ENCODE measurements around the gene SETMAR. TPM values are rescaled to one million over a fixed set of nuclear protein-coding genes. Genes with fewer than 3 reads are reported as not detected.
A peak's percentile ranks its signal among the peaks of the same experiment; 100 is the strongest.
"Not testable (repeated sequence)": the region's sequence is repeated elsewhere in the genome, so short reads cannot be mapped to it uniquely, and the experiment has no call there.

The SETMAR gene
- total and polyA plus RNA-seq, 5 donors: 13.1 to 18.4 (median 18.1) TPM

- DNase-seq (no peak), ATAC-seq (no peak)
- Histone ChIP-seq H3K27me3 (ENCODE audit: control insufficient read depth, insufficient read depth) (no peaks in the 10 kb centered on the region), H3K4me1 (ENCODE audit: control insufficient read depth, insufficient read depth, low read length) (no peaks in the 10 kb centered on the region), H3K27ac (ENCODE audit: low read length) (no peak overlapping the region), H3K9me3 (ENCODE audit: control insufficient read depth, low read length) (no peaks in the 10 kb centered on the region), H3K4me3 (ENCODE audit: low read length) (no peak overlapping the region)
- intact Hi-C loops (cut with DNase I): loop anchor here in 2 of 4 donors (5.0 kb wide), 1 partner anchor 1090 kb away; no protein-coding TSS in a partner anchor
- 59% methylated on average over 3 of the region's 3 CpGs for WGBS
Measured at GRCh38 chr3:4292301-4292700, 10.9 kb upstream of the SETMAR start.

- no peaks in the 10 kb centered on the region for H3K9me3 ChIP-seq (ENCODE audit: control insufficient read depth, low read length)
- WGBS: 54% methylated on average over 11 of the region's 11 CpGs
- no peaks in the 10 kb centered on the region for H3K27me3 ChIP-seq (ENCODE audit: control insufficient read depth, insufficient read depth)
- no peaks in the 10 kb centered on the region for H3K4me1 ChIP-seq (ENCODE audit: control insufficient read depth, insufficient read depth, low read length)
- ATAC-seq (no peak), DNase-seq (no peak)
- intact Hi-C loops (cut with DNase I): loop anchor here in 2 of 4 donors (5.0 kb wide), 1 partner anchor 1092 kb away; no protein-coding TSS in a partner anchor
- no peak overlapping the region for H3K4me3 ChIP-seq (ENCODE audit: low read length)
- H3K27ac ChIP-seq (ENCODE audit: low read length): no peak overlapping the region
Measured at GRCh38 chr3:4294616-4295327, 8.4 kb upstream of the SETMAR start.

GRCh38 chr3:4296454-4296853, 6.7 kb upstream of the SETMAR start:
- H3K4me3 ChIP-seq (ENCODE audit: low read length); H3K9me3 ChIP-seq (ENCODE audit: control insufficient read depth, low read length); DNase-seq; H3K4me1 ChIP-seq (ENCODE audit: control insufficient read depth, insufficient read depth, low read length); ATAC-seq; intact Hi-C loops (cut with DNase I); H3K27ac ChIP-seq (ENCODE audit: low read length); H3K27me3 ChIP-seq (ENCODE audit: control insufficient read depth, insufficient read depth): not testable (repeated sequence)
- 84% methylated on average over 5 of the region's 5 CpGs for WGBS

GRCh38 chr3:4297486-4297885, 5.7 kb upstream of the SETMAR start:
- no peak for ATAC-seq
- intact Hi-C loops (cut with DNase I): no loop called here
- 65% methylated on average over 2 of the region's 2 CpGs for WGBS
- Histone ChIP-seq H3K27ac (ENCODE audit: low read length) (no peak overlapping the region), H3K9me3 (ENCODE audit: control insufficient read depth, low read length) (no peaks in the 10 kb centered on the region), H3K4me3 (ENCODE audit: low read length) (no peak overlapping the region), H3K27me3 (ENCODE audit: control insufficient read depth, insufficient read depth) (no peaks in the 10 kb centered on the region), H3K4me1 (ENCODE audit: control insufficient read depth, insufficient read depth, low read length) (no peaks in the 10 kb centered on the region)
- no peak for DNase-seq

- Histone ChIP-seq H3K27me3 (ENCODE audit: control insufficient read depth, insufficient read depth) (no peaks in the 10 kb centered on the region), H3K4me1 (ENCODE audit: control insufficient read depth, insufficient read depth, low read length) (peaks cover 4% of the 10 kb centered on the region), H3K27ac (ENCODE audit: low read length) (no peak overlapping the region), H3K4me3 (ENCODE audit: low read length) (peak overlapping the region; percentile 51), H3K9me3 (ENCODE audit: control insufficient read depth, low read length) (no peaks in the 10 kb centered on the region)
- intact Hi-C loops (cut with DNase I): no loop called here
- peak; percentile 11 to 62 (median 48) for DNase-seq
- peak; percentile 3 to 11 for ATAC-seq
- WGBS: 44% methylated on average over 11 of the region's 11 CpGs
Measured at GRCh38 chr3:4302747-4303146, 422 bp upstream of the SETMAR start.

- ATAC-seq; H3K27me3 ChIP-seq (ENCODE audit: control insufficient read depth, insufficient read depth); H3K4me1 ChIP-seq (ENCODE audit: control insufficient read depth, insufficient read depth, low read length); H3K4me3 ChIP-seq (ENCODE audit: low read length); H3K27ac ChIP-seq (ENCODE audit: low read length); H3K9me3 ChIP-seq (ENCODE audit: control insufficient read depth, low read length); intact Hi-C loops (cut with DNase I); DNase-seq: not testable (repeated sequence)
- WGBS: 81% methylated on average over 7 of the region's 7 CpGs
Measured at GRCh38 chr3:4305210-4305609, 2.0 kb downstream of the SETMAR start.

- no peak for DNase-seq
- WGBS: 88% methylated on average over 8 of the region's 8 CpGs
- intact Hi-C loops (cut with DNase I): no loop called here
- Histone ChIP-seq H3K9me3 (ENCODE audit: control insufficient read depth, low read length) (no peaks in the 10 kb centered on the region), H3K27ac (ENCODE audit: low read length) (no peak overlapping the region), H3K4me1 (ENCODE audit: control insufficient read depth, insufficient read depth, low read length) (peaks cover 5% of the 10 kb centered on the region), H3K4me3 (ENCODE audit: low read length) (no peak overlapping the region), H3K27me3 (ENCODE audit: control insufficient read depth, insufficient read depth) (no peaks in the 10 kb centered on the region)
- no peak for ATAC-seq
Measured at GRCh38 chr3:4306091-4306490, 2.9 kb downstream of the SETMAR start.

GRCh38 chr3:4306860-4307259, 3.7 kb downstream of the SETMAR start:
- H3K27me3 ChIP-seq (ENCODE audit: control insufficient read depth, insufficient read depth): no peaks in the 10 kb centered on the region
- intact Hi-C loops (cut with DNase I): no loop called here
- ATAC-seq (peak in 1 of 2 donors; percentile 13), DNase-seq (no peak)
- no peak overlapping the region for H3K4me3 ChIP-seq (ENCODE audit: low read length)
- no peaks in the 10 kb centered on the region for H3K9me3 ChIP-seq (ENCODE audit: control insufficient read depth, low read length)
- peaks cover 5% of the 10 kb centered on the region for H3K4me1 ChIP-seq (ENCODE audit: control insufficient read depth, insufficient read depth, low read length)
- peak overlapping the region; percentile 25 for H3K27ac ChIP-seq (ENCODE audit: low read length)
- WGBS: 40% methylated on average over 2 of the region's 2 CpGs

GRCh38 chr3:4309491-4310128, 6.4 kb downstream of the SETMAR start:
- no peak for ATAC-seq
- DNase-seq: no peak
- Histone ChIP-seq H3K4me1 (ENCODE audit: control insufficient read depth, insufficient read depth, low read length) (peaks cover 5% of the 10 kb centered on the region), H3K27me3 (ENCODE audit: control insufficient read depth, insufficient read depth) (no peaks in the 10 kb centered on the region), H3K27ac (ENCODE audit: low read length) (no peak overlapping the region), H3K4me3 (ENCODE audit: low read length) (no peak overlapping the region), H3K9me3 (ENCODE audit: control insufficient read depth, low read length) (no peaks in the 10 kb centered on the region)
- intact Hi-C loops (cut with DNase I): no loop called here
- WGBS: 88% methylated on average over 3 of the region's 3 CpGs

GRCh38 chr3:4310971-4311370, 7.8 kb downstream of the SETMAR start:
- ATAC-seq (no peak), DNase-seq (no peak)
- Histone ChIP-seq H3K9me3 (ENCODE audit: control insufficient read depth, low read length) (no peaks in the 10 kb centered on the region), H3K27ac (ENCODE audit: low read length) (no peak overlapping the region), H3K4me1 (ENCODE audit: control insufficient read depth, insufficient read depth, low read length) (peaks cover 5% of the 10 kb centered on the region), H3K27me3 (ENCODE audit: control insufficient read depth, insufficient read depth) (no peaks in the 10 kb centered on the region), H3K4me3 (ENCODE audit: low read length) (no peak overlapping the region)
- WGBS: 59% methylated on average over 3 of the region's 3 CpGs
- intact Hi-C loops (cut with DNase I): no loop called here

- DNase-seq (no peak), ATAC-seq (no peak)
- Histone ChIP-seq H3K27me3 (ENCODE audit: control insufficient read depth, insufficient read depth) (no peaks in the 10 kb centered on the region), H3K27ac (ENCODE audit: low read length) (no peak overlapping the region), H3K9me3 (ENCODE audit: control insufficient read depth, low read length) (no peaks in the 10 kb centered on the region), H3K4me3 (ENCODE audit: low read length) (no peak overlapping the region), H3K4me1 (ENCODE audit: control insufficient read depth, insufficient read depth, low read length) (peaks cover 5% of the 10 kb centered on the region)
- intact Hi-C loops (cut with DNase I): no loop called here
Measured at GRCh38 chr3:4311496-4311895, 8.3 kb downstream of the SETMAR start.

Measured in right cardiac atrium (tissue), 5 donors.